NCI-H128 (cell line): Measurements from ENCODE around the gene MACF1.
"Not testable (repeated sequence)": the region's sequence is repeated elsewhere in the genome, so short reads cannot be mapped to it uniquely, and the experiment has no call there.

Source experiments
- DNase-seq: peaks from one replicate; lab custom pipeline; 2025; ENCODE audit not compliant: unreplicated experiment; lab: John Stamatoyannopoulos, UW

Gene MACF1

DNA sequence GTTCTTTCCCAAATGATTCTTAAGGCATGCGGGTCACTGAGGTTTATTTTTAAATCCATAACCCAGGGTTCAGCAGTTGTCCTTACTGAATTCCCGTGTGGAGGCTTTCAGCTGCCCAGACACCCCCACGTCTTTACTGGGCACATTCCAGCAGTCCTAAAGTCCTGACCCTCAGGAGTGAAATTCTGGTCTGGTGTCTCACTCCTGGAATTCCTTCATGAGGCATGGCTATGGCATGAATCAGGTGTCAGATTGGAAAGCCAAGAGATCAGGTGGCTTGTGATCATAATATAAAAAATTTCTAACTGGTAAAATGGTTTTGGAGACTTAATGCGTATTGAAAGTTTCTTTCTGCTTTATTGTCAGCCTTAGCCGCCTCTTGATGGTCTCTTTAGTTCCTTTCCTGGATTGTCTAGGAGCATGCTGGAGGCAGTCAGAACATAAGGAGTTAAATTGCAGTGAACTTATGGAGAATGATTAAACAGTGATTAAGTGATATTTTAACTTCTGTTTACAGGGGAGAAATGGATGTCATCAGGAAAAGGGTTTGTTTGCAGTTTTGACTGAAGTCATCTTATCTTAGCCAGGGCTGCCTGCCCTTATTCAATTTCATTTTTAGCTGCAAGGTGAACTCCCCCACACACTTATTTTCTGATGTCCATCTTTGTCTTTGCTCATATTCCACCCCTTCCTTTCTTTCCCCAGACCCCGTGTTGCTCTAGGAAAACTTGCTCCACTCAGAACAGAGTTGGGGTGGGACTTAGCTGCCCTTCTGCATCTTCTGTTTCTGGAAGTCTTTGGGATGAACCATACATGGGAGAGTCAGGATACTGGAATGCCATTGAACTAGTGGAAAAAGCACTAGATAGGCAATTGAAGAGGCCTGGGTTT is 25.7 kb upstream of the MACF1 start:
- DNase-seq: no peak

DNA sequence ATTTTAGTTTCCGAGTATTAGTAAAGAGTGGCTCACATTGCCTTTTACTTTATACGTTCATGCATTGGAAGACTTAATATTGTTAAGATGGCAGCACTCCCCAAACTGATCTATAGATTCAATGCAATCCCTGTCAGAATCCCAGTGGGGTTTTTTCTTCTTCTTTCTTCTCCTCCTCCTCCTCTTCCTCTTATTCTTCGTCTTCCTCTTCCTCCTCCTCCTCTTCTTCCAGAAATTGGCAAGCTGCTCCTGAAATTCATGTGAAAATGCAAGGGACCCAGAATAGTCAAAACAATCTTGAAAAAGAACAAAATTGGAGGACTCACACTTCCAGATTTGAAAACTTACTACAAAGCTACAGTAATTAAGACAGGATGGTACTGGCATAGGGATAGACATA is 23.2 kb upstream of the MACF1 start:
- DNase-seq: no peak

DNA sequence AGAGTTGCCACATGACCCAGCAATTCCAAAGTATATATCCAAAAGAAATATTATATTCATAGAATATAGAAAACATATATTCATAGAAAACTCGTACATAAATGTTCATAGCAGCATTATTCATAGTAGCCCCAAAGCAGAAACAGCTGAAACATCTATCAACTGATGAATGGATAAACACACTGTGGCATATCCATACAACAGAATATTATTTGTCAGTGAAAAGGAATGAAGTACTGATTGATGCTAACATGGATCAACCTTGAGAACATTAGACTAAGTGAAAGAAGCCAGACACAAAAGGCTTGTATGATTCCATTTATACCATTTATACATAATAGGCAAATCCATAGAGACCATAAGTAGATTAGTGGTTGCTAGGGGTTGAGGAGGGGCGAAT is 21.7 kb upstream of the MACF1 start:
- no peak for DNase-seq

DNA sequence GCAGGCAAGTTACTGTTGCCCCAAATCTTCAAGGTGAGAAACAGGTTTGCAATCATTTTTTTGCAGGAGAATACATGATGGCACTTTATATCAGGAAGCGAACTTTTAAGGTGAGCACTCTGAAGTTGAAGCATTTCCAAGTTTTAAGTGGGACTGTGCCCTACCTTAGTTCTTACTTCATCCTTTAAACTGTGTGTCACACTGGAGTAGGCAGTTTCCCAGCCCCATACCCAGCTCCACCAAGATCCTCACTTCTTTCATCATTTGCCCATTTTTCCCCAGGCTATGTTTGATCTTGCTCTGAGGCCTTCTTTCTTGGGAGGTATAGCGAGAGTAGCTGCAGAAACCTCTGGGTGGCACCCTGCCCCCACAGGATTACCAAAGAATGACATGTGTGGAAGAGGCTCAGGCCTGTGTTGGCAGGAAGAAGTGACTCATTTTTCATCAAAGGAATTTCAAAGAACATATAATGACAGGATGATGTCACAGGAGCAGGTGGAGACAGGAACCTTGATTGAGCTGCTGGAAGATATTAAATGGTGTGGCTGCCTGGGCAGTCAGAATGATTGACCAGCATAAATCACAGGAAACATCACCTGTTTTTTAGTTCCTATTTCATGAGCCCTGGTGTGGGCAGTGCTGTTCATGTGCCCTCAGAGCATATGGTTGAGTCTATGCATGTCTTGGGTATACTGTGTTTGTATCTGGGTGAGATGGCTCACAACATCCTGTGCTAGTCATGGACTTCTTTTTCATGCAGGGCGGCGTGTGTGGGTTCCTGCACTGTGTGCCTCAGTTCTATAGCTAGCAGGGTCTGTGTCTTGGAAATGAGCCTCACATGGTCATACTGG is 20.8 kb upstream of the MACF1 start:
- DNase-seq: no peak

DNA sequence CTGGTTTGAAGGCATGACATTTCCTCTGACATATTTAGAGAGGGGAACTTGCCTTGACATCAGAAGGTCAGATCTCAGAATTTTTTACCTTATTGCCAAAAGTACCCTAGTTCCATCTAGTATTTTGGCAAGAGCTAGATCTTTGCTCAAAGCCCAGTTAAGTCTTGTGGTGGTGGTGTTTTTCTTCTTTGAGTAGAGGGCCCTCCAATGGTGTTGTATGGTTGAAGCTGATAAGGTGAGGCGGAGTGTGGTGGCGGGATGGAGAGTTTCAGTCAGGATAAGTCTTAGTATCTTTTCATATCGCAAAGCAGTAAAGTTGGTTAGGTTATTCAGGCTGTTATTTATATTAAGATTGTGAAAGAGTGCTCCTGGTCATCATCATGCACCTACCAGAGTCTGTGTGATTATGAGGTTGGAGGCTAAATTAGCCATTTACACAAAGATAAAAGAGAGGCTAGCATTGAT is 20.1 kb upstream of the MACF1 start:
- no peak for DNase-seq

DNA sequence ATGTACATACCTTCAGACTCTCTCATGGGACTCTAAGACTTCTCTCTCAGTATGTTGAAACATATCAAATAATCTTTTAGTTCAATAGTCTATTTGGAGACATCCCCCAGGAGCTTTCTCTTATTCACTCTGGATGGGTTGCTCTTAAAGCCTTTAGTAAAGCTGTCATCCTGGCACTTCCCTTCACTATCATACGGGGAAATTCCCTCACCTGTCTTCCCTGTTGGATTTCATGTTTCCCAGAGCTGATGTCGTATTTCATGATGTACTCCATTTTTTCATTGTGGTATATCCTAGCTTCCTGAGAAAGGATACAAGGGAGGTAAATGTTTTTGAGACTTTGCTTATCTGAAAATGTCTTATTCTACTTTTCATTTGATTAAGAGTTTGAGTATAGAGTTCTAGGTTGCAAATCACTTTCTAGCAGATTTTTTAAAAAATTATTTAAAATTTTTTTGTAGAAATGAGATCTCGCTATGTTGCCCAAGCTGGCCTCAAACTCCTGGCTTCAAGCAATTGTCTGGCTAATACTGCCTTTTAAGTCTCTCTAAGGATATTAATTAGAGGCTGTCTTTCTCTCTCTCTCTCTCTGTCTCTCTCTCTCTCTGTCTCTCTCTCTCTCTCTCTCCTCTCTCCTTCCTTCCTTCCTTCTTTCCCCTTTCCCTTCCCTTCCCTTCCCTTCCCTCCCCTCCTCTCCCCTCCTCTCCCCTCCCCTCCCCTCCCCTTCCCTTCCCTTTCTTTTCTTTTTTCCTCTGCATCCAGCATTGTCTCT is 17.0 kb upstream of the MACF1 start:
- no peak for DNase-seq

DNA sequence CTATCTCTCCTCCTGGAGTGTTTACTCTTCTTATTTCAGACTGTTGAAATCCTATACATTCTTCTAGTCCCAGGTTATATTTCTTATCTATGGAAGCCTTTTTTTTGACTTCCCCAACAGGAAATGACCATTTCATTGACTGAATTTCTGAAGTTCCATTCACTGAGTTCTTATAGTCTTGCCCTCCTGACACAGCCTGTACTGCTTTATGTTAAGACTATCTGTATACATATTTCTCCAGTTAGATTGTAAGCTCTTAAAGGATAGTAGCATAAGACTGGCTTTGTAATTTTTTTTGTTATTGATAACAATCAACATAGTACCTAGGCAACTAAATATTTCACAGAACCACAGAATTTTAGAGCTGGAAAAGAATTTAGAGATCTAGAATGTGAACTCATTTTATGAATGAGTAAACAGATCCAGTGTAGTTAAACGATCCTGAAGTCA is 14.9 kb upstream of the MACF1 start:
- no peak for DNase-seq

DNA sequence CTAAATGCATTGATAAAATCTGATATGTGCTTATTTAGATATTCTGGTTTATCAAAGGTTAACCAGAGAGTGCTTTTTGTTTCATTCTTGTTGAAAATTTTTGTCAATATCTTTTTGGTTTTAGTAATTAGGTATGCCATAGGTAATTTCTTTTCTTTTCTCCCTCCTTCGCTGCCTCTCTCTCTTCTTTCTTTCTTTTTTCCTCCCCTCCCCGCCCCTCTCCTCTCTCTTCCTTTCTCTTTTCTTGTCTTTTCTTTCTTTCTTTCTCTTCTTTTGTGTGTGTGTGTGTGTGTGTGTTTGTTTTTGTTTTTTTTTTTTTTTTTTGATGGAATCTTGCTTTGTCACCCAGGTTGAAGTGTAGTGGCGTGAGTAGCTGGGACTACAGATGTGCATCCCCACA is 14.4 kb upstream of the MACF1 start:
- no peak for DNase-seq

DNA sequence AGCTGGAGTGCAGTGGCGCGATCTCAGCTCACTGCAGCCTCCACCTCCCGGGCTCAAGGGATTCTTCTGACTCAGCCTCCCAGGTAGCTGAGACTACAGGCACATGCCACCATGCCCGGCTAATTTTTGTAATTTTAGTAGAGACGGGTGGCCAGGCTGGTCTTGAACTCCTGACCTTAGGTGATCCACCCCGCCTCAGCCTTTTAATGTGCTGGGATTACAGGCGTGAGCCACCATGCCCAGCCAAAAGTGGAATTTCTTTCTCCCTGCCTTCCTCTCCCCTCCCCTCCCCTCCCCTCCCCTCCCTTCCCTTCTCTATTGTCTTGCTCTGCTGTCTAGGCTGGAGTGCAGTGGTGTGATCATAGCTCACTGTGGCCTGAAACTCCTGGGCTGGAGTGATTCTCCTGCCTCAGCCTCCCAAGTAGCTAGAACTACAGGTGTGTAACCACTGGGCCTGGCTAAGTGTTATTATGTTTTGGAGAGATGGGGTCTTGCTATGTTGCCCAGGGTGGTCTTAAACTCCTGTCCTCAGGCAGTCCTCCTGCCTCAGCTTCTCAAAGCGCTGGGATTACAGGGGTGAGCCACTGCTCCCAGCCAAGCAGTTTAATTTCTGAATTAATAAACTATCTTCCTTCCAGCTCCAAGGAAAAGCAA is 10.0 kb upstream of the MACF1 start:
- no peak for DNase-seq

DNA sequence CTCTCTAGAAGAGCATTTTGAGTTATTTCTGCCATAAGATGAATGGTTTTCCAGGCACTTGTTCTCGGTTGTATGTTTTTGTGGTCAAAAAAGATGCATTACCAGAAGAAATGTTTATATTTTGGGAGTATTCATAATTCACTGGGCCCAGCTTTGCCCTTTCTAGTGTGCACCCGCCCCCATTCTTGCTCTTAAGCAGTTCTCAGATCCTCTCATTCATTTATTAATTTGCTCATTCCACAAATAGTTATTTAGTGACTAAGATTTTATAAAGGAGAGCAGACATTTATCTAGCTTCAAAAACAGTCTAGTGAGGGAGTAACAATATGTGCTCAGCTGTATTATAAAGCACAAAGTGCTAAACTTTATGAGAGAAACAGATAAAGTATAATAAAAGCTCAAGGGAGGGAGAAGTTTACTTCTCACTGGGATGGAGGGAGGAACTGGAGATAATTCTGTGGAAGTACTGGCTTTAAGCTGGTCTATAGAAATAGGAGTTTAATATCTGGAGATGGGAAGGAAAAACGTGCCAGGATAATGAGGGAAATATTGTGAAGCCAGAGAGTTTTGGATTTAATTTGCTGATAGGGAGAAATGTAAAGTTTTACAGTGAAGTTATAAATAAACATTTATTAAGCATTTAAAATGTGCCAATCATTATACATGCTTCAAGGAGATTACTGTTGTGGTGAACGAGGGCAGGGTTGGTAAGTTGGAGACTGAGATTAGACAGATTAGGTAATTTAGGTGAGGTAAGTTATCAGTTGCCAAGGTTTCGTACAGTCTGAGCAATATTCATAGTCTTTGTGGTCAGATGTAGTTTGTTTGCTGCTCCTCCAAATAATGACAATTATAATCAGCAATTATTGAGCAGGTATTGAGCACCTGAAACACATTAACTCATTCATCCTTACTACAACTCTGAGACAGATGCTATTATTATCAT is 9.1 kb upstream of the MACF1 start:
- DNase-seq: no peak

DNA sequence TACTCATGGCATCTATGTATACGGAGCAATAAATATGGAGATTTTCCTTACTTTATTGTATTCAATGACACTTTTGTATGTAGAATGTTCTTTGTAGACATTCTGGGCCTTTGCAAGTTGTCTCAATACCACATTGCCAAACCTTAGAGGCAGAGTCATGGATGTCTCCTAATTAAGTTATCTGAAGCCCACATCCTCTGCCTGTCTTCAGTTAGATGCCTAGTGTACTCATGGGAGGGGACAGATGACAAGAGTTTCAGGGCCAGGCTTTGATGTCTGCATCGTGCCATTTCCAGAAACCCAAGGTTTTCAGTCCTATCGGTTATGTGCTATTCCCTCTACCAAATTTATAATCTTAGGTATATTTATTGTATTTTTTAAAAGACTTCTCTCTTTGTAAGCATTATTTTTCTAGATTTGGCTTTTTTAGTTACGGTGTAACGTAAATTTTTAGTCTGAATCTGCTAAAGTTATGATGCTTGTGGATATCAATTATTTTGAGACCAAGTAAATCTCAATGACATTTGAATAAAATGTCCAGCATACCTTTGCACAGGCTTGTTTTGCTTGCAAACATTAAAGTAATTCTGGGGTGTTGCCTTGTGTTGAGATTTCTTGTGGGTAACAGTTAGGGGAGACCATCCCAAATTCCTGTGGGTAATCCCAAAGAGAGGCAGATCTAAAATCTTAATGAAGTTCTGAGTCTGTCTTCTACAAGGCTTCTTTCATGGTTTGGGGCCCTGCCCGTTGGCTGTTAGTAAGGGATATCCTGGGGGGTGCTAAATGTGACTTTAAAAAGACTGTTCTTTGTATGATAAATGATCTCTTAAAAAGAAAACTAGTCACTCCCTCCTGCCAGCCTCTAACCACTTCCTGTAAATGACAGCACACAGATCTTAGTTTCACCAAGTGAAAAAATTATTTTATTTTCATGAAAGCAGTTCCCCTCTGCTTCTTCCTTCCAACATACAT is 8.0 kb upstream of the MACF1 start:
- no peak for DNase-seq

DNA sequence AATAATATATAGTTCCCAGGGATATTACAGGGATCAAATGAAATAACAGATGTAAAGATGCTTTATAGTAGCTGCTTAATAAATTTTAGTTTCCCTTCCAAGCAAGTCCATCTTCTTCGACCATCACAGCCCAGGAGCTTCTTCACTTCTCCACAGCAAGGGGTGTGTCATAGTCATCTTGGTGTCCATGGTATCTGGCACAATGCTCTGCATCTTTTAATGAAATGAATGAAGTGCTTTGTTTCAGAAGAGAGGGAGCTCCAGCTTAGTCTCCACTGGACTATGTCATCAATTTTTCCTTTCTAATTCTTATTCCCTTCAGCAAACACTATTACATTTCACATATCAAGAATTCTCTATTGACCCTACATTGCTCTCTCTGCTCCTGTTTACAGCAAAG is 4.9 kb upstream of the MACF1 start:
- no peak for DNase-seq

DNA sequence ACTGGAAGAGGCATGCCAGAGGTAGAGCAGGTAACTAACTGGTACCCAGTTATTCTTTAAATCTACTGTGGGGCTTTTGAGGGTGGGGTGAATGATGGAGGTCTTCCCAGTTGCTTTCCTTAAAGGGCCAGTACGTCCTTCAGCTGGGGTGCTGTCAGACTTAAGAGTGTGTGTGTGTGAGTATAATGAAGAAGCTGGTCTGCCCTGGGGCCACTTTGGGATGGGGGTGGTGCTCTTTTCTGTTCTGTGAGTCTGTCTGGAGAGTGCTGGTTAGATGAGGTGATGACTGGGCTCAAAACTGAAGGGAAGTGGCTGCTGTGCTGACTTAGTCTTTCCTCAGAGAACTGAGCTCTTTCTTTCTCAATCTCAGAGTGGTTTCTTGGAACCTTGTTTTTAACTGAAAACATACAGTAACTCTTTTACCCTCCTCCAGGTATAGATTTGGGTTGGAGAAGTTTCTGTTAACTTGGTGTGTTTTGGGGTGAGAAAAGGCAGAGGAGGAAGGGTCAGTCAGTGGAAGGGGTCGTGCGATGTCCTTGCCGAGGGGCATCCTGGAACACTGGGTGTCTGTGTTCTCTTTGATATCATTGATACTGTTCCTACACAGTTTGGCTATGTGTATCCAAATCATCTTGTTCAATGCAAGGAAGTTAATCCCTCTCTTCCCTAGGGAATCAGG is 746 bp downstream of the MACF1 start:
- no peak for DNase-seq

DNA sequence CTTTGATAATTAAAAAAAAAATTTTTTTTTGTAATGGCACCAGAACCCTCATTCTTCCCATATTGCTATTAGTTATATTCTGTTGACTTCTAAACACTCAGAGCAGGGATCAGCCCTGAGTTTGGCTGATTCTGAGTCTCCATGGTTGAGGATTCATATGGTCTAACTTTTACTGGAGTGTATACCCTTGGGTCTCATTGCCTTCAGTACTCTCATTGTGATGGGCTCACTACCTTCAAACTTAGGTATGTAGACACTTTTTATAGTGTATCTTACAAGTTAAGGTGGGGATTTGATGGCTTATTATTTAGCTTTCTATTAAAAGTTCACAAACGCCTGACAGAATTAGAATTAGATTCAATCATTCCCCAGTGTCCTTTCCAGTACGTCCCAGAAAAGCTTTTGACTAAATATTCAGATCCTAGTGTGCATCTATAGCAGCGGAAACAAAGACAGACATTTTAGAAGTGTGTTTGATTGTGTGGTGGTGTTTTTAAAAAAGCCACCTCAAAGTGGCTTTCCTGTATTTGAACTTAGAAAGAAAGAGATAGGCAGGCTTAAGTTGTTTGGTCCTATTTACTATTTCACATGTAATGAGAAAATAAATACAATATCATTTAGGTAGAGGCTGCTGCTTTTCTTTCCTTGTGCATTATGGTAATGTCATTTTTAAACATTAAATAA is 1.4 kb downstream of the MACF1 start:
- no peak for DNase-seq

DNA sequence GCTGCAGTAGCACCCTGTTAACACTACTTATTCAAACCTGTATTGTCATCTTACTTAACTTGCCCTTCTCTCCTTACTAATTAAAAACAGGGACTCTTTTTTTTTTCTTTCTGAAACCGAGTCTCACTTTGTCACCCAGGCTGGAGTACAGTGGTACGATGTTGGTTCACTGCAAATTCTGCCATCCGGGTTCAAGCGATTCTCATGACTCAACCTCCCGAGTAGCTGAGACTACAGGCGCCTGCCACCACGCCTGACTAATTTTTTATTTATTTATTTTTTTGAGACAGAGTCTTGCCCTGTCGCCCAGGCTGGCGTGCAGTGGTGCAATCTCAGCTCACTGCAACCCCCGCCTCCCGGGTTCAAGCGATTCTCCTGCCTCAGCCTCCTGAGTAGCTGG is 3.9 kb downstream of the MACF1 start:
- not testable (repeated sequence) for DNase-seq

DNA sequence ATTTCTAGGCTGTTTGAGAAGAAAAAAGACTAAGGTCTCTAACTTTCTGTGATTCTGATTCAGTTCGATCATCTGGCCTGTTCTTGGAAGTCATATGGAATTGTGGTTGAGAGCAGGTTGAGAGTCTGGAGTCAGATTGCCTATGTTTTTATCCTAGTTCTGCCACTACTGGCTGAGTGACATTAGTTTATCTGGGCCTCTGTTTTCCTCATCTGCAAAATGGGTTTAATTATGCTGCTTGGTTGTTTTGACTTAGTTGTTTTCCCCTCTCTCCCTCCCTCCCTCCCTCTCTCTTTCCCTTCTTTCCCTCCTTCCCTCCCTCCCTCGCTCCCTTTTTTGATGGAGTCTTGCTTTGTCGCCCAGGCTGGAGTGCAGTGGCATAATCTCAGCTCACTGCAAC is 6.2 kb downstream of the MACF1 start:
- no peak for DNase-seq

DNA sequence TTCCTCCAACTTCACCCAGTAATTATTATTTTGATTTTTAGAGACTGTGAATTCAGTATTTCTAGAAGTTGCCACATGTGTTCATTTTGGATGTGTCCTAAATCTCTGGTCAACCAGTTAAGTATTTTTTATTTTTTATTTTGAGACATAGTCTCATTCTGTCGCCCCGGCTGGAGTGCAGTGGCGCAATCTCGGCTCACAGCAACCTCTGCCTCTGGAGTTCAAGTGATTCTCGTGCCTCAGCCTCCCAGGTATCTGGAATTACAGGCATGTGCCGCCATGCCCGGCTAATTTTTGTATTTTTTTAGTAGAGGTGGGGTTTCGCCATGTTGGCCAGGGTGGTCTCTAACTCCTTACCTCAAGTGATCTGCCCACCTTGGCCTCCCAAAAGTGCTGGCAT is 8.0 kb downstream of the MACF1 start:
- no peak for DNase-seq
